ENCODE data around the gene FAM20A.

DNA sequence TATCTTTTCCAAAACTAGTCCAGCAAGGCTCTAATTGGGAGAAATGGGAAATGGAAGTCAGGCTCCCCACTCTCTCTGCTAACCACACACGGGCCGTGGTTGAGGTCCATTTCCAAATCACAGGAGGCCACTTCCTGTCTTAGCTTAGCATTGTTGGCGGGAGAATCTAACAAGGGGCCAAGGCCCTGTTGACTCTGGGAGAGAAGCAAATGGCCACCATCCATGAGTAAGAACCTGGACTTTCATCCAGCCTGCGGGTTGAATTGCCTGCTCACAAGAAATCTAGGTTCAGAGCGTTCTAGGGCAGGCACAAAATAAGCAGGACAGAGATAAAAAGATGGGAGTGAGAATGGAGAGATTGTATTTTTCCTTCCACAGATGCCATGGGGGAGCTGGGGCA lies 5.7 kb downstream of the FAM20A start:
- no peak for TF ChIP-seq YY1 (IDR thresholded peaks at IDR 0.05; ENCODE audit: insufficient read depth, insufficient read length)
- no peak for TF ChIP-seq SUZ12 (IDR thresholded peaks at IDR 0.05; ENCODE audit: extremely low read depth, insufficient read depth, insufficient read length)

All from NT2/D1 (cell line).